Skin epidermis (tissue), 12 donors: ENCODE results near the gene GPR137.

Experiments
- H3K27ac ChIP-seq, 21 experiments: fragments of 200-600 bp; sonication (generic) in 11 of 21; one replicate each; pipeline ENCODE4 v1.5.0; 2020; ENCODE audit warnings: mild to moderate bottlenecking in 3 of 21, inconsistent platforms in 2 of 21, moderate library complexity in 2 of 21
- H3K4me3 ChIP-seq, 7 experiments: fragments of 200-600 bp; sonication (generic) in 2 of 7; one replicate each; pipeline ENCODE4 v1.5.0; 2020; ENCODE audit warnings: inconsistent platforms in 2 of 7, mild to moderate bottlenecking in 2 of 7, moderate library complexity in 1 of 7

GPR137 gene

GRCh38 chr11:64278576-64279190 lies 7.0 kb upstream of the GPR137 start:
- Histone ChIP-seq H3K4me3 (no peak overlapping the region), H3K27ac (no peak overlapping the region)

GRCh38 chr11:64281957-64282770 lies 3.5 kb upstream of the GPR137 start:
- no peak overlapping the region for H3K4me3 ChIP-seq
- peak overlapping the region in 1 of 21 experiments; percentile 8 for H3K27ac ChIP-seq

GRCh38 chr11:64283092-64283491 lies 2.6 kb upstream of the GPR137 start:
- Histone ChIP-seq H3K4me3 (no peak overlapping the region), H3K27ac (peak overlapping the region in 8 of 21 experiments; percentile 16 to 97 (median 60))

GRCh38 chr11:64284048-64284961 lies 1.3 kb upstream of the GPR137 start, which contains the start of gene BAD:
Gene BAD, minus strand, starts transcription at chr11:64284665. Its CDS starts 297 bp downstream, at chr11:64284368.
- Histone ChIP-seq H3K27ac (peak within 1 kb of the TSS; percentile 62 to 97 (median 96)), H3K4me3 (peak within 1 kb of the TSS; percentile 55 to 93 (median 66))

DNA sequence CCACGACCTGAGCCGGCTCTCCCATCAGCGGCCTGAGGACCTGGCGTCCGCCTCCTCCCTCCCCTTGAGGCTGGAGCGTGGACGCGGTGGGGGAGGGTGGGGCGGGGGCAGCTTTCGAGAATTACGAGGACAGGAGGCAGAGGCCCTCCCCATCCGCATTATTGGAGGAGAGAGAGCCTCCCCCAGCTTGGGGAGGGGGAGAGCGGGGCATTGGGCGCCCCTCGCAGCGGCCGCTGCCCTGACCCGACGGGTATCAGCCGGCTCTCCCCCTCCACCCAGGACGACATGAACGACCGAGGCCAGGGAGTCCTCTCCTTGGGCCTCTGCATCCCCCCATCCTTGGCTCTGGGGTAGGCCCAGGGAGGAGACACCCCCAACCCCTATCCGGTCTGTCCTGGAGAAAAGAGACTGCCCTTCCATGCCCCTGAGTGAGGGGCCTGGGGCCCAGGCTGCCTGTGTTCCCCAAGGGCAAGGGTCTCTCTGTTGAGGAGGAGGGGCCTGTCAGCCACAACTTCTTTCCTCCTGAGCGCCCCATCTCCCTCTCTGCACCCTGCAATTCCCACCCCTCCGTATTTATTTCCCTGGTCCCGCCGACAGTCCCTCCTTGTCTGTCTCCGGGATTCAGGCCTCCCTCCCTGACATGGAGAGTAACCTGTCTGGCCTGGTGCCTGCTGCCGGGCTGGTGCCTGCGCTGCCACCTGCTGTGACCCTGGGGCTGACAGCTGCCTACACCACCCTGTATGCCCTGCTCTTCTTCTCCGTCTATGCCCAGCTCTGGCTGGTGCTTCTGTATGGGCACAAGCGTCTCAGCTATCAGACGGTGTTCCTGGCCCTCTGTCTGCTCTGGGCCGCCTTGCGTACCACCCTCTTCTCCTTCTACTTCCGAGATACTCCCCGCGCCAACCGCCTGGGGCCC lies 495 bp downstream of the GPR137 start:
- peak overlapping the region; percentile 15 to 97 (median 96) for H3K27ac ChIP-seq
- H3K4me3 ChIP-seq: peak overlapping the region; percentile 55 to 93 (median 66)

GRCh38 chr11:64286801-64287159 lies 1.1 kb downstream of the GPR137 start:
- Histone ChIP-seq H3K4me3 (peak overlapping the region in 1 of 7 experiments; percentile 93), H3K27ac (peak overlapping the region in 2 of 21 experiments; percentile 96 to 97)

- H3K4me3 ChIP-seq: no peak overlapping the region
Observed at GRCh38 chr11:64287676-64288352, 2.2 kb downstream of the GPR137 start.

DNA sequence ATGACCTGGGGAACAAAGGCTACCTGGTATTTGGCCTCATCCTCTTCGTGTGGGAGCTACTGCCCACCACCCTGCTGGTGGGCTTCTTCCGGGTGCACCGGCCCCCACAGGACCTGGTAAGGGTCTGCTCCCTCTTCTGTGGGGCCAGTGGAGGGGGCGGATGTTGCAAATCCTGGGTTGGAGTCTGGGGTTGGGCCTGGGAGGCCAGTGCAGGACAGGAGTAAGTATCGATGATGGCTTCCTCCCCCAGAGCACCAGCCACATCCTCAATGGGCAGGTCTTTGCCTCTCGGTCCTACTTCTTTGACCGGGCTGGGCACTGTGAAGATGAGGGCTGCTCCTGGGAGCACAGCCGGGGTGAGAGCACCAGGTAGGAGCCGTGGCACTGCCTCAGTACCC lies 2.7 kb downstream of the GPR137 start:
- Histone ChIP-seq H3K4me3 (no peak overlapping the region), H3K27ac (no peak overlapping the region)

More at GRCh38 chr11:64287676-64288352, 2.2 kb downstream of the GPR137 start:
- no peak overlapping the region for H3K27ac ChIP-seq

- Histone ChIP-seq H3K4me3 (no peak overlapping the region), H3K27ac (no peak overlapping the region)
Observed at GRCh38 chr11:64289002-64289564, 3.4 kb downstream of the GPR137 start.

- H3K4me3 ChIP-seq: no peak overlapping the region
- peak overlapping the region in 2 of 21 experiments; percentile 4 to 52 for H3K27ac ChIP-seq
Observed at GRCh38 chr11:64290352-64291261, 5.0 kb downstream of the GPR137 start.

DNA sequence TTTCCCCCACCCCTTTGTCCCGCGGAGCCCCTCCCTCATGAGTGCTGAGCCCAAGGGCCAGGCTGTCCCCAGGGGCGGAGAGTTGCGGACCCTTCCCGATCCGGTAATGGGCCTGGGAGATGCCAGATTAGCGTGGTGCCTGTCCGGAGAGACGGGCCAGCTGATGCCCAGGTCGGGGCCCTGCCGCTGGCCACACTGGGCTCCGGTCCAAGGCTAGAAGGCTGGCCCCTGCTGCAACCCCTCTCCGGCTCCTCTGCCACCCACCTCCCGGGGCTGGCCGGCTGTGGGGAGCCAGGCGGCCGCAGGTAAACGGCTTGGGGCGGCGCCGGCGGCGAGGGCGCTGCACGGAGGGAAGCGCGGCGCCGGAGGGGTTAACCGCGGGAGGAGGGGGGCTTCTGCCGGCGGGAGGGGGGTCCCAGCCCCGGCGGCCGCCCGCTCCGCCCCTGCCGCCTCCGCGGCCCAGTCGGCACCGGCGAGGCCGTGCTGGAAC lies 5.7 kb downstream of the GPR137 start, which contains the start of gene KCNK4:
TSS of gene KCNK4 (plus strand) at position 41 of the 490 bp plus-strand sequence. CDS start 1,717 bp downstream, outside the sequence.
- Histone ChIP-seq H3K27ac (peak within 1 kb of the TSS in 4 of 21 experiments; percentile 1 to 52 (median 20)), H3K4me3 (peak within 1 kb of the TSS; percentile 11 to 45 (median 25))

DNA sequence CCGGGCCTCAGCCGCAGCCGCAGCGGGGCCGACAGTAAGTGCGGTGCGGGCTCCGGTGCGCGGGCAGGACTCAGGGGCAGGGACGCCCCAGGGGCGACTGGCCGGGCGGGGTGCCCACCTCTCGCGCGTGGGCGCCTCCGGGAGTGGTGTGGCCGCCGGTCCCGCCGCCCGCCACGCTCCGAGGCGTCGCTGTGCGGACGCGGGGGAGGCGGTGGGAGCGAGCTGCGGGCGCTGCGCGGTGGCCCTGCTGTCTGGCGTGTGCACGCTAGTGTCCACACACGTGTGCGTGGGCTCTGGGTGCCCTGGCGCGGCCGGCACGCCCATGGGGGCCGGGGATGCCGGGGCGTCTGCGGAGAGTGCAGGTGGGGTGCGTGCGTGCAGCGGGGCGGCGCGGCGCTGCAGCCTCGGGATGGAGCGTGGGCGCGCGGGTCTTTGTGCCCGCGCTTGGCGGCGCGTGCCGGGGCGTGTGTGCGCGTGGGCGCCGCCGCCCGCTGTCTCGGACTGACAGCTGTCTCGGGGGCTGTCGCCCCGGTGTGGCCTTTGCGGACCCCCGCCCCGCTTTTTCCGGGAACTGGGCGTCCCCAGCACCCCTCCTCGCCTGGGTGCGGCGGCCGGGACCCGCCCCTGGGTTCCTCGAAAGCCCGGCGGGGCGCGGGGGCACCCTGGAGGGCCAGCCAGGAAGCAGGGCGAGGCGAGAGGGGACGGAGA lies 6.3 kb downstream of the GPR137 start:
- peak overlapping the region in 4 of 21 experiments; percentile 1 to 50 (median 19) for H3K27ac ChIP-seq
- peak overlapping the region; percentile 11 to 45 (median 25) for H3K4me3 ChIP-seq

GRCh38 chr11:64292460-64293254 lies 7.0 kb downstream of the GPR137 start:
- peak overlapping the region in 4 of 21 experiments; percentile 1 to 50 (median 19) for H3K27ac ChIP-seq
- peak overlapping the region; percentile 11 to 45 (median 25) for H3K4me3 ChIP-seq

DNA sequence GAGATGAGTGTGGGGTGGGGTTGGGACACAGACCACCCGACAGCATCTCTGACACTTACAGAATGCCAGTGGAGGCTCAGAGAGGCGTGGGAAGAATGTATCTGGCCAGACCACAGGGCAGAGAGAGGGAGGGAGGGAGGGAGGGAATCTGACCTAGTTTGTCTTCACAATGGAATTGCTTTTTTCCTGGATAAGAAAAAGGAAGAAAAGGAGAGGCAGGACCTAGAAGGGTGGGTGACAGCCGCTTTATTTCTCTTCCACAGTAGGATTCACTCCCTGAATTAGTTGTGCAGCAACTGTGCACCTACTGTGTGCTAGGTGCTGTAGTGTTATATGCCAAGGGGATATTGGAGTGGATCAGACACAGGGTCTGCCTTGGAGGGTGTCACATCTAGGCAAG lies 9.1 kb downstream of the GPR137 start:
- H3K27ac ChIP-seq: peak overlapping the region in 4 of 21 experiments; percentile 6 to 53 (median 40)
- H3K4me3 ChIP-seq: no peak overlapping the region

DNA sequence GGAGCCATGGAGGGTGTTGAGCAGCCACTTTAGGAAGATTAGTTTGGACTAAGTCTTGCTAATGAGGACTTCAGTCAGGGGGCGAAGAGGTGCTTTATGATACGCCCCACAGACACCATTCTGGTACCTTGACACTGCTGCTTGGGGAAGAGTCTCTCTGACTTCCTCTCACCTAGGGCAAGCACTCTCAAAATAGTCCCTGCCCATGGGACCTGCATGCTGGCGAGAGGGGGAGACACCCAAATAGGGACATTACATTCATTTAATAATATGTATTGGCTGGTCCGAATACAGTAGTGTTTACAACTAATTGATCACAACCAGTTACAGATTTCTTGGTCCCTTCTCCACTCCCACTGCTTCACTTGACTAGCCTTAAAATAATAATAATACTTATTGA lies 10.1 kb downstream of the GPR137 start:
- peak overlapping the region in 3 of 21 experiments; percentile 26 to 36 (median 36) for H3K27ac ChIP-seq
- no peak overlapping the region for H3K4me3 ChIP-seq
